ENCODE data around the gene PHF20. TPM values are rescaled to one million over a fixed set of nuclear protein-coding genes. Genes with fewer than 3 reads are reported as not detected.

PHF20 gene
- polyA plus RNA-seq, 1 donor from 2014 or later: 49.2 TPM

DNA sequence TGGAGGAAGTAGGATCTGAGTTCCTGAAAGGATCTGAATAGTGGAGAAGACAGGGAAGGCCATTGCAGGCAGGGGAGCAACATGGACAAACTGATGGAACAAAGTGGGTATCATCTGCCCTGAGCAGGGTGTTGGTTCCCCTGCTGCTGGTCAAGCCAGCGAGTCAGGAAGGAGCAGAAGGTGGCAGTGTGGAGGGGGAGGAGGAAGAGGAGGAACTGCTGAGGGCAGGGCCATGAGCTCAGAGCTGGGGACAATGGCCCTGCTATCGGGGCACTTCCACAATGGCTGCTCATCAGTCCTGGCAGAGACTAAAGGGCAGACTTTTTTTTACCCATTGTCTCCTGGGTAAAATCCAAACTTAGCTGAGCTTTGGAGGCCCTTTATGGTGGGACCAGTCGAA lies 210.2 kb downstream of the PHF20 start:
- no peak overlapping the region for H3K9ac ChIP-seq (ENCODE audit: low read length)
- no peaks in the 10 kb centered on the region for H3K9me2 ChIP-seq (ENCODE audit: insufficient read depth, low read length)
- H2AFZ ChIP-seq (ENCODE audit: low read depth, low read length): no peak overlapping the region
- H3K36me3 ChIP-seq (ENCODE audit: insufficient read depth, low read length): no peaks in the 10 kb centered on the region
- no peaks in the 10 kb centered on the region for H3F3A ChIP-seq (ENCODE audit: insufficient read depth, low read length, poor library complexity, severe bottlenecking)
- H3K27me3 ChIP-seq (ENCODE audit: insufficient read depth, low read depth, low read length): no peaks in the 10 kb centered on the region
- no peak for TF ChIP-seq MXI1 (conservative IDR thresholded peaks at IDR 0.05; ENCODE audit: poor library complexity, severe bottlenecking)
- TF ChIP-seq, protein P1, sequence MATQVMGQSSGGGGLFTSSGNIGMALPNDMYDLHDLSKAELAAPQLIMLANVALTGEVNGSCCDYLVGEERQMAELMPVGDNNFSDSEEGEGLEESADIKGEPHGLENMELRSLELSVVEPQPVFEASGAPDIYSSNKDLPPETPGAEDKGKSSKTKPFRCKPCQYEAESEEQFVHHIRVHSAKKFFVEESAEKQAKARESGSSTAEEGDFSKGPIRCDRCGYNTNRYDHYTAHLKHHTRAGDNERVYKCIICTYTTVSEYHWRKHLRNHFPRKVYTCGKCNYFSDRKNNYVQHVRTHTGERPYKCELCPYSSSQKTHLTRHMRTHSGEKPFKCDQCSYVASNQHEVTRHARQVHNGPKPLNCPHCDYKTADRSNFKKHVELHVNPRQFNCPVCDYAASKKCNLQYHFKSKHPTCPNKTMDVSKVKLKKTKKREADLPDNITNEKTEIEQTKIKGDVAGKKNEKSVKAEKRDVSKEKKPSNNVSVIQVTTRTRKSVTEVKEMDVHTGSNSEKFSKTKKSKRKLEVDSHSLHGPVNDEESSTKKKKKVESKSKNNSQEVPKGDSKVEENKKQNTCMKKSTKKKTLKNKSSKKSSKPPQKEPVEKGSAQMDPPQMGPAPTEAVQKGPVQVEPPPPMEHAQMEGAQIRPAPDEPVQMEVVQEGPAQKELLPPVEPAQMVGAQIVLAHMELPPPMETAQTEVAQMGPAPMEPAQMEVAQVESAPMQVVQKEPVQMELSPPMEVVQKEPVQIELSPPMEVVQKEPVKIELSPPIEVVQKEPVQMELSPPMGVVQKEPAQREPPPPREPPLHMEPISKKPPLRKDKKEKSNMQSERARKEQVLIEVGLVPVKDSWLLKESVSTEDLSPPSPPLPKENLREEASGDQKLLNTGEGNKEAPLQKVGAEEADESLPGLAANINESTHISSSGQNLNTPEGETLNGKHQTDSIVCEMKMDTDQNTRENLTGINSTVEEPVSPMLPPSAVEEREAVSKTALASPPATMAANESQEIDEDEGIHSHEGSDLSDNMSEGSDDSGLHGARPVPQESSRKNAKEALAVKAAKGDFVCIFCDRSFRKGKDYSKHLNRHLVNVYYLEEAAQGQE (IDR thresholded peaks at IDR 0.05; ENCODE audit: borderline replicate concordance): no peak
- TF ChIP-seq, protein P2, sequence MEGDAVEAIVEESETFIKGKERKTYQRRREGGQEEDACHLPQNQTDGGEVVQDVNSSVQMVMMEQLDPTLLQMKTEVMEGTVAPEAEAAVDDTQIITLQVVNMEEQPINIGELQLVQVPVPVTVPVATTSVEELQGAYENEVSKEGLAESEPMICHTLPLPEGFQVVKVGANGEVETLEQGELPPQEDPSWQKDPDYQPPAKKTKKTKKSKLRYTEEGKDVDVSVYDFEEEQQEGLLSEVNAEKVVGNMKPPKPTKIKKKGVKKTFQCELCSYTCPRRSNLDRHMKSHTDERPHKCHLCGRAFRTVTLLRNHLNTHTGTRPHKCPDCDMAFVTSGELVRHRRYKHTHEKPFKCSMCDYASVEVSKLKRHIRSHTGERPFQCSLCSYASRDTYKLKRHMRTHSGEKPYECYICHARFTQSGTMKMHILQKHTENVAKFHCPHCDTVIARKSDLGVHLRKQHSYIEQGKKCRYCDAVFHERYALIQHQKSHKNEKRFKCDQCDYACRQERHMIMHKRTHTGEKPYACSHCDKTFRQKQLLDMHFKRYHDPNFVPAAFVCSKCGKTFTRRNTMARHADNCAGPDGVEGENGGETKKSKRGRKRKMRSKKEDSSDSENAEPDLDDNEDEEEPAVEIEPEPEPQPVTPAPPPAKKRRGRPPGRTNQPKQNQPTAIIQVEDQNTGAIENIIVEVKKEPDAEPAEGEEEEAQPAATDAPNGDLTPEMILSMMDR (IDR thresholded peaks at IDR 0.05; ENCODE audit: poor library complexity, severe bottlenecking): no peak
- TF ChIP-seq RAD21 (conservative IDR thresholded peaks at IDR 0.05): no peak
- no peak for TF ChIP-seq SMC3 (conservative IDR thresholded peaks at IDR 0.05; ENCODE audit: poor library complexity)
- TF ChIP-seq EZH2 (IDR thresholded peaks at IDR 0.05; ENCODE audit: borderline replicate concordance, insufficient read depth, low read length, poor library complexity, severe bottlenecking): no peak
- no peak for TF ChIP-seq POLR2AphosphoS5 (IDR thresholded peaks at IDR 0.05)
- H4K20me1 ChIP-seq (ENCODE audit: insufficient read depth): no peaks in the 10 kb centered on the region
- no peak overlapping the region for H3K4me3 ChIP-seq (ENCODE audit: low read length)
- H3K79me2 ChIP-seq (replicated peaks; ENCODE audit: insufficient read depth, low read length): no peaks in the 10 kb centered on the region
- no peak overlapping the region for H3K27ac ChIP-seq (ENCODE audit: low read length)
- H3K9me3 ChIP-seq (ENCODE audit: low read length): no peaks in the 10 kb centered on the region
- no peak overlapping the region for H3K4me2 ChIP-seq (ENCODE audit: low read length)

DNA sequence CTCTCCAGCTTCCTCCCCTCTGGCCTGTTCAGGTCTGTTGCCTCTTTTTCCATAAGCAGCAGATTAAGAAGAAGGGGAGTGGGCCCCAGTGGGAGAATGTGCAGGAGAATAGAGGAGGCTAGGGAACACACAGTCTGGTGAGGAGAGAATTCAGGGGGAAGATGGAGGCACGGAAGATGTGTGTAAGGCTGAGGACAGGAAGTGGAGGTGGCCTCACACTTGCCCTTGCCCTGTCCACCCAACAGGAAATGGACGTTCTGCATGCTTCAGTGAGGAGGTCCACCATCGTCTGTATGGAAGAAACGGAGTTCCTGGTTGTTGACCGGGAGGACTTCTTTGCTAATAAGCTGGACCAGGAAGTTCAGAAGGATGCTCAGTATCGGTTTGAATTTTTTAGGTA lies 212.6 kb downstream of the PHF20 start:
- Histone ChIP-seq H3K27me3 (ENCODE audit: insufficient read depth, low read depth, low read length) (no peaks in the 10 kb centered on the region), H2AFZ (ENCODE audit: low read depth, low read length) (no peak overlapping the region), H3K9ac (ENCODE audit: low read length) (no peak overlapping the region), H3K27ac (ENCODE audit: low read length) (no peak overlapping the region), H3K4me2 (ENCODE audit: low read length) (no peak overlapping the region), H3K9me2 (ENCODE audit: insufficient read depth, low read length) (no peaks in the 10 kb centered on the region), H3K36me3 (ENCODE audit: insufficient read depth, low read length) (no peaks in the 10 kb centered on the region), H3K79me2 (replicated peaks; ENCODE audit: insufficient read depth, low read length) (no peaks in the 10 kb centered on the region), H3K4me3 (ENCODE audit: low read length) (no peak overlapping the region), H3F3A (ENCODE audit: insufficient read depth, low read length, poor library complexity, severe bottlenecking) (no peaks in the 10 kb centered on the region), H4K20me1 (ENCODE audit: insufficient read depth) (no peaks in the 10 kb centered on the region), H3K9me3 (ENCODE audit: low read length) (no peaks in the 10 kb centered on the region)
- TF ChIP-seq RAD21 (conservative IDR thresholded peaks at IDR 0.05) (no peak), EP300 (conservative IDR thresholded peaks at IDR 0.05; ENCODE audit: poor library complexity, severe bottlenecking) (no peak), MXI1 (conservative IDR thresholded peaks at IDR 0.05; ENCODE audit: poor library complexity, severe bottlenecking) (no peak), SMC3 (conservative IDR thresholded peaks at IDR 0.05; ENCODE audit: poor library complexity) (no peak), POLR2AphosphoS5 (IDR thresholded peaks at IDR 0.05) (no peak), EZH2 (IDR thresholded peaks at IDR 0.05; ENCODE audit: borderline replicate concordance, insufficient read depth, low read length, poor library complexity, severe bottlenecking) (no peak)
- TF ChIP-seq, protein P1 (IDR thresholded peaks at IDR 0.05; ENCODE audit: borderline replicate concordance): no peak
- TF ChIP-seq, protein P2 (IDR thresholded peaks at IDR 0.05; ENCODE audit: poor library complexity, severe bottlenecking): no peak
